ENCODE data around the gene NPEPL1. TPM values are rescaled to one million over a fixed set of nuclear protein-coding genes. Genes with fewer than 3 reads are reported as not detected.

Gene NPEPL1
- total and polyA plus RNA-seq, 2 of the 8 experiments (the other 6 are each of a cell fraction or from before 2014, with no cell fraction given), result 12.4 to 26.8 TPM

- TF ChIP-seq CHD7 (IDR thresholded peaks at IDR 0.05; ENCODE audit: insufficient replicate concordance, low read length), result no peak
- TF ChIP-seq GTF2F1 (IDR thresholded peaks at IDR 0.05; ENCODE audit: borderline replicate concordance, low read depth, low read length), result no peak
- TF ChIP-seq KDM1A (IDR thresholded peaks at IDR 0.05; ENCODE audit: borderline replicate concordance, low read length), result no peak
- TF ChIP-seq PHF8 (conservative IDR thresholded peaks at IDR 0.05; ENCODE audit: low read depth, low read length), result no peak
- no peak for TF ChIP-seq NRF1 (IDR thresholded peaks at IDR 0.05; ENCODE audit: low read depth, low read length)
- TF ChIP-seq TCF12 (IDR thresholded peaks at IDR 0.05; ENCODE audit: low read depth, low read length), result no peak
- TF ChIP-seq EP300 (IDR thresholded peaks at IDR 0.05; ENCODE audit: borderline replicate concordance in 1 of 2, low read depth in 2 of 2, low read length in 2 of 2), result no peak
- no peak for TF ChIP-seq SIRT6 (IDR thresholded peaks at IDR 0.05; ENCODE audit: low read length)
- no peak for TF ChIP-seq CEBPB (IDR thresholded peaks at IDR 0.05; ENCODE audit: low read depth, low read length)
- TF ChIP-seq BACH1 (IDR thresholded peaks at IDR 0.05; ENCODE audit: low read length), result no peak
- no peak for TF ChIP-seq ASH2L (IDR thresholded peaks at IDR 0.05; ENCODE audit: low read length)
Observed at GRCh38 chr20:58697867-58698703, 5.5 kb downstream of the NPEPL1 start (continued).

Measured in H1 (cell line).